HG03159 (cell line): ENCODE data around the gene AIF1L.
"Not testable (repeated sequence)": the region's sequence is repeated elsewhere in the genome, so short reads cannot be mapped to it uniquely, and the experiment has no call there.

Experiments used
- ATAC-seq: cut with Tn5 transposase; IDR thresholded peaks from one replicate; pipeline ENCODE4 v1.9.1; 2021; ENCODE audit warnings: mild to moderate bottlenecking, moderate library complexity; ENCODE audit not compliant: unreplicated experiment

The AIF1L gene

DNA sequence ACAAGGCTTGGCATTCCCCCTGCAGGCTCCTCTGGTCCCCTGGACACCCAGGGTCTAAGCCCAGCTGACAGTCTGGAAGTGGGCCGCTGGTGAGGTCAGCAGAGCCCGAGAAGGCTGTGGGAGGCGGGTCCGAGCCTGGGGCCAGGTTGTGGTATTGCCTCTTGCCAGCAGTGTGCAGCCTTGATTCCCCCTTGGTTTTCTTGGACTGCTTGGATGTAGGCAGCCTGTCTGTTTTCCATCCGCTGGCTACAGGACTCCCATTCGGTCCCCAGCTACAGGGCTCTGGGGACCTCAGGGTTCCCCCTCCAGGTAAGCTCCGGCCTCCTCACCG, 1.6 kb downstream of the AIF1L start:
- no peak for ATAC-seq

DNA sequence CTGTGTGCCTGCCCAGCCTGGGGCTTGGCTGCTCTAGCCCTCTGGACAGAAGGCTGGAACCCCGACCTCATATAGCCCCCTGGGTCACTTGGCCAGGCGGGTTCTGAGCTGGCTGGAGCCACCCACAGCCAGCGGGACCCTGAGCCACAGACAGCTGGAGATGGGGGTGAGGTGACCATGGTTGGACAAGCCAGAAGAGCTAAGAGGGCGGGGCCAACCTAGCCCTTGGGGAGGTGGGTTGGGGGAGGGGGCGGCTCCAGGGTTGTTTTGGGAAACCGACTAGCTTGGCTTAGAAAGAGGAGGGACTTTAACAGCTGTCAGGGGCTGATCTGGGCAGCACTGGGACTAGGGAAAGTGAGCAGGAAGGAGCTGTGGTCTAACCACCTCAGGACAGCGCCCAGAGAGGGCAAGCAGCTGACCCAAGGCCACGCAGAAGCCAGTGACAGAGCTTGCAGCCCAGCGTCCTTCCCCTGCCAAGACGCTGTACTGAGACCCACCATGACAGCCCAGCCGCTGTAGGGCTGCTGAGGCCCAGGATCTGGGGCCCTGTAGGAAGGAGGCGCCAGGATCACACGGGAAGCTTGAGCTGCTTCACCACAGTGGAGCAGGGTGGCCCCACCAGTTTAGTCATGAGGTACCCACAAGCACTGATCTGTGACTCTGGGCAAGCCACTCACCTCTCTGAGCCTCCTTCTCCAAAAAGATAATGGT, 2.2 kb downstream of the AIF1L start:
- no peak for ATAC-seq

DNA sequence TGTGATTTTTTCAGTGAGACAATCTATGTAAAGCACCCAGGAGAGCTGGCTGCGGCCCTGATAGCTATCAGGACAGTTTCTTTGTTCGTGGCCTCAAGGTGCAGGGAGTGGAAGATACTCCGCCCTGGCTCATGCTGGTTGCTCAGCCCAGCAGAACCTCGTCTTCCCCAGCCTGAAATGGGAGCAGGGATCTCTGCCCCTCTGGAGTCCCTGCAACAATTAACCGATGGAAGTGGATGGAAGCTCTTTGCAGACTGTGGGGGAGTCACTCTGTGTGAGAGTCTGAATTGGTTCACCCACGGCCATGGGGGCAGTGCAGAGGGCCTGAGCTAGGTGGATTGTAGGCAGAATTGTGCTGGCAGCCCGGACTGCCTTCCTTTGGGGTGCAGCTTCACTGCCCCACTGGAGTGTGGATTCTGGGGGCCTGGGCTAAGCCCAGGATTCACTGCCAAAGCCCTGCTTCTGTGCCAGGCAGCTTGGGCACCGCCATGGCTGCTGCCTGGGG, 2.8 kb downstream of the AIF1L start:
- no peak for ATAC-seq

DNA sequence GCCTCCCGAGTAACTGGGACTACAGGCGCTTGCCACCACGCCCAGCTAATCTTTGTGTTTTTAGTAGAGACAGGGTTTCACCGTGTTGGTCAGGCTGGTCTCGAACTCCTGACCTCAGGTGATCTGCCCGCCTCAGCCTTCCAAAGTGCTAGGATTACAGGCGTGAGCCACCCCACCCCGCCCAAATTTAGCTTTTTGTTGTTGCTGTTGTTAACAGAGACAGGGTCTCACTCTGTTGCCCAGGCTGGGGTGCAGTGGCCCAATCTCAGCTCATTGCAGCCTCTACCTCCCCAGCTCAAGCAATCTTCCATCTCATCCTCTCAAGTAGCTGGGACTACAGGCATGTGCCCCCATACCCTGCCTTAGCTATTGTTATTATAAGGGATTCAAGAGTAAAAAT, 3.5 kb downstream of the AIF1L start:
- ATAC-seq, result not testable (repeated sequence)

DNA sequence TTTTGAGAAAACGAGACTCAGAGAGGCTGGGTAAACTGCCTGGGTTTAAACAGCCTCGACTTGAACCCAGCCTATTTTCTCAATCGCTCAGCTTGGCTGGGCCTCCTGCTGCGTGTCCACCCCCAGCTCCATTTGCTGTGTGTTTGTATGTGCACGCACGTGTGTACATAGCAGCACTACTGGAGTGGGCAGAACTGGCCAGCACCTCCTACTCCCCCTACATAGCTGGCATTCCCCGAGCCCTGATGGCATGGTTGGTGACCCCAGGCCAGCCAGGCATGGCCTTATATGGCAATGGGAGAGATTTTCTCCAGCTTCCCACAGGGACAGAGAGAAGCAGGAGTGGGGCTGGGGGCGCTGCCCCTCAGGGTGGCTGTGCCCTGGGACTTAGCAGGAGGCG, 4.1 kb downstream of the AIF1L start:
- ATAC-seq, result no peak

DNA sequence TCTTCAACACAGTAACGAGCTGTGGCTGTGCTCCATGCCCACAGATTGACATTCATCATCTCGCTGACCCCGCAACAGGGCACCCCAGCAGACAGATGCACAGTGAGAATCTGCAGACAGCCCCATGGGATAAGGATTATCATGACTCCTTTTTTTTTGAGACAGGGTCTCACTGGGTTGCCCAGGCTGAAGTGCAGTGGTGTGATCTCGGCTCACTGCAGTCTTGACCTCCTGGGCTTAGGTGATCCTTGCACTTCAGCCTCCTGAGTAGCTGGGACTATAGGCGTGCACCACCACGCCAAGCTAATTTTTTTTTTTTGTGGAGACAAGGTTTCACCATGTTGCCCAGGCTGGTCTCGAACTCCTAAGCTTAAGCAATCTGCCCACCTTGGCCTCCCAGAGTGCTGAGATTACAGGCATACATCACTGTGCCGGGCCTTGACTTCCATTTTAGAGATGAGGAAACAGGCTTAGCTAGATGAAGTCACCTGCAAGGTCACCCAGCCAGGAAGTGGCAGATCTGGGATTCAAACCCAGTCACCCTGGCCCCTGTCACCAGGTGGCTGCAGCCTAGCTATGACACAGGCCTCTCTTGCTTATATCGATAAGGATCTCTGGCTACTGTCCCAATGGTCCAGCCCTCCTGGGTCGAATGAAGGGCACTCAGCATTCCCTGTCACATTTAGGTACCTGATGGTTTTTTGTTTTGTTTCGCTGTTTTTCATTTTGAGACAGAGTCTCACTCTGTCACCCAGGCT, 5.1 kb downstream of the AIF1L start:
- ATAC-seq, result no peak

DNA sequence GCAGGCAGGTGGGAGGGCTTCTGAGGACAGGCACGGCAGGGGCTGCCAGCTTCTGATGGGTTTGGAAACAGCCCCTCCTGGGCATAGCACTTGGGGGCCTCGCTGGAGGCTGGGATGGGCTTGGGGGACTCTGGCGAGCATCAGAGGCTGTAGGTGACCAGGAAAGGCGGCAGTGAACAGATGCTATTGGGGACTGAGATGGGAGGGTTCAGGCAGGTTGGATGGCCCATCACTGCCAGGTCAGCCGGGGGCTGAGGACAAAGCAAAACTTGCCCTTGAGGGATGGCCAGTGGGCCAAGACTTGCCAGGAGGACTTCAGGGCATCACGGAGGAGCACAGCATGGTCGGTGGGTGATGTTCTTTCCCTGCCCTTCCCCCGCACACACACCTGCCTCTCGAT, 6.7 kb downstream of the AIF1L start:
- no peak for ATAC-seq

DNA sequence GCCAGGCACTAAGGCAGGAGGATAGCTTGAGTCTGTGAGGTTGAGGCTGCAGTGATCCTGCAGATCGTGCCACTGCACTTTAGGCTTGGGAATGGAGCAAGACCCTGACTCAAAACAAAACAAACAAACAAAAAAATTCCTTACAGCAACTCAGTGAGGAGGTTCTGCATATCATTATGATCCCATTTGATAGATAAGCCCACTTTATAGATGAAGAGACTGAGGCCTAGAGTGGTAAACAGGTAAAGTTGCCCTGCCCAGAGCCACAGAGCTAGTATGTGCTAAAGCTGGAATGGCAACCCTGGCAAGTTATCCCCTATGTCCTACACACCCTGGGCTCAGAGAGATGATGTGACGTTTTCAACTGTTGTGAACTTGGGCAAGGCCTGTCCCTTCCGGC, 7.2 kb downstream of the AIF1L start:
- ATAC-seq, result no peak

DNA sequence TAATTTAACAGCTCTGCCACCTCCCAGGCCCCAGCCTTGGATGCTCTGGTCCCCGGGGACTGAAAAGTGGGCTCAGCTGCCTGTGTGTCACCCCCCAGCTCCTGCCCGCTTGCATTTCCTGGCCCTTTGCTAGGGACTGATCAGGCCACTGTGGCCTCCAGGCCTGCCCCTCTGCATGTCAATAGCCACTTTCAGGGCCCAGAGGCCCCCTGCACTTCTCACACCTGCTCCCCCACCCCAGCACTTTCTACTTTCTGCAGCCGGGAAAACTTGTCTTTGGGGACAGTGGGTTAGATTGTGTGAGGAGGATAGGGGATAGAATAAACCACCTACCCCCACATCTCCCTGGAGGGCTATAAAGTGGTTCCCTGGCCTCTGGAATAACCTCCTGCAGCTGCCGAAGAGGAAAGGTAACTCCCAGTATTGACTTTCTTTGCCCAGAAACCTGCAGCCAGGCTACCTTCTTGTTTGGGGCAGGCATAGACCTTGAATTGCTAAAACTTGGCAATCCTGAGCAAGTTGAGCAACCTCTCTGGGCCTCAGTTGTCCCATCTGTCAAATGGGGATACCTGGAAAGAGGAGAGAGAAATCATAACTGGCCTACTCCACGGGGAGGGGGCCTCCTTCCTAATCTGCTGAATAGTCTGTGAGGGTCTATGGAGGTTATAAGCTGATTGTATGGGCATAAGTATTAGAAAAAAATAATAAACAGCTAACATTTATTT, 7.8 kb downstream of the AIF1L start:
- ATAC-seq, result no peak

DNA sequence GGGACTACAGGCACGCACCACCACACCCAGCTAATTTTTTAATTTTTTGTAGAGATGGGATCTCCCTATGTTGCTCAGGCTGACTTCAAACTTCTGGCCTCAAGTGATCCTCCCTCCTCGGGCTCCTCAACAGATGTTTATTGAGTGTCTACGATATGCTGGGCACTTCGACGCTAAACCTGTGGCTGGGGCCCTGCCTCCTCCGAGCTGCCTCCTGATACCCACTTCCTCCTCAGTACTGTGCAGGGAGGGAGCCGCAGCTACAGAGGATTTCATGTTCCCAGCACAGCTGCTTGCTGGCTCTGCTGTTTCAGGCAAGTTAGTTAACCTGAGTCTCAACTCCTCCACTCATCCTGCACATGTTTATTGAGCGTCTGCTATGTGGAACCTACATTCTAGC, 9.6 kb downstream of the AIF1L start:
- no peak for ATAC-seq

DNA sequence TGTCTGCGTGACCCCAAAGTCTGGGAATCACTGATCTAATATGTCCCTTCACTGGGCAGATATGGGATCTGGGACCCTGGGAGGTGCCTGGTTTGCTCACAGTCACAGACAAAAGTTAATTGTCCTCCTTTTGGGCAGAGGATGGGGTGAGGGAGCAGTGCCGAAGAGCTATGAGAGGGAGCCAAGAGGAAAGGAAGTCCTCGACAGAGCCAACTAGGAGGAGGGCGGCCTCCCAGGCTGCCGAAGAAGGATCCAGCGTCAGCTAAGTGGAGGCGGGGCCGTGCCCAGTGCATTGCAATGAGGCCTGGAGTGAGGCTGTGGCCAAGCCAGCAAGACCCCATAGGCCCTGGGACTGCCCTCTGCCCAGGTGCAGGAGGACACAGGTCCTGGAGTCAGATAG, 11.4 kb downstream of the AIF1L start:
- ATAC-seq, result no peak

DNA sequence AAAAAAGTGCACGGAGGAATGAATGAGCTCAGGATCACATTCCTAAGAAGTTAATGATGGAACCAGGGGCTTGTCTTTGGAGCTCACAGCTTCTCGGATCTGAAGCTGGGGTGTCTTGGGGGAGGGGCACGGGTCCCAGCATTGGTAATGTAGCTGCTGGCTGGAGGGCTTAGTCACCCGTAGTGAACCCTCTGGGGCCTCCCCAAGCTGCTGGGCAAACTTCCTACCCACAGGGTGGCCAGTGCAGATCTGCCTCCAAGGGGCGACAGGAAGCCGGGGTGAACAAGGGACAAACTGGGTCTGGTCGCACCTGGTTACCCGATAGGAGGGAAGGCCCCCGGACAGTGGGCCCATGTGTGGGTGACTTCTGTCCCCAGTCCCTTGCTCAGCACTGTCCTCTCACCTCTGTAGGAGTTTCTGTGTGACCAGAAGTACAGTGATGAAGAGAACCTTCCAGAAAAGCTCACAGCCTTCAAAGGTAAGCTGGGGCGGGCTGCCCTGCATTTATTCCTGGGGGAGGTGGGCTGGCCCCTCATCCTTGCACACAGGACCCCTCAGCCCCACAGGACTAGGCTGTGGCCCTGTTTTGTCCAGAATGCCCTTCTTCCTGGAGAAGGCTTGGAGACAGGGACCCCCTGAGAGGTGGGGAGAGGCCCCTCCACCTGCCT, 15.0 kb downstream of the AIF1L start:
- ATAC-seq, result no peak

DNA sequence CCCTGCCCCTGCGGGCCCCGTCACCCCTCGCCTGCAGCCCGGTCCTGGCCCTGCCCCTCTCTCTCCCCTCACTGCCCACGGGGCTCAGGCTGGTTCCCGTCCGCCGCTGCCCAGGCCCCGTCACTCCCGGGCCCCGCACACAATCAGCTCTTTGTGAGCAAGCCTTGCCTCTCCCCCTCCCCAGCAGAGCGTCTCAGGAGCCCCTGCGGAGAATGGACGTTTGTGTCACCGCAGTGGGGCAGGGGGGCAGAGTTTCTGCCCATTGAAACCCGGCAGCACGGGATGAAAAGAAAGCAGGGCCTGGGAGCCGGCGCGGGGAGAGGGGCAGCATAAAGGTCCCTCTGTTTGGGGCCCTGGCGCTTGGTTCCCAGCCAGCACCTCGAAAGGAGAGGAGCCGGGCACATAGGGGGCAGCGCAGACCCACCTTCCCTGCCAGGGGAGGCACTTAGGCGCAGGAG, 15.6 kb downstream of the AIF1L start:
- no peak for ATAC-seq

DNA sequence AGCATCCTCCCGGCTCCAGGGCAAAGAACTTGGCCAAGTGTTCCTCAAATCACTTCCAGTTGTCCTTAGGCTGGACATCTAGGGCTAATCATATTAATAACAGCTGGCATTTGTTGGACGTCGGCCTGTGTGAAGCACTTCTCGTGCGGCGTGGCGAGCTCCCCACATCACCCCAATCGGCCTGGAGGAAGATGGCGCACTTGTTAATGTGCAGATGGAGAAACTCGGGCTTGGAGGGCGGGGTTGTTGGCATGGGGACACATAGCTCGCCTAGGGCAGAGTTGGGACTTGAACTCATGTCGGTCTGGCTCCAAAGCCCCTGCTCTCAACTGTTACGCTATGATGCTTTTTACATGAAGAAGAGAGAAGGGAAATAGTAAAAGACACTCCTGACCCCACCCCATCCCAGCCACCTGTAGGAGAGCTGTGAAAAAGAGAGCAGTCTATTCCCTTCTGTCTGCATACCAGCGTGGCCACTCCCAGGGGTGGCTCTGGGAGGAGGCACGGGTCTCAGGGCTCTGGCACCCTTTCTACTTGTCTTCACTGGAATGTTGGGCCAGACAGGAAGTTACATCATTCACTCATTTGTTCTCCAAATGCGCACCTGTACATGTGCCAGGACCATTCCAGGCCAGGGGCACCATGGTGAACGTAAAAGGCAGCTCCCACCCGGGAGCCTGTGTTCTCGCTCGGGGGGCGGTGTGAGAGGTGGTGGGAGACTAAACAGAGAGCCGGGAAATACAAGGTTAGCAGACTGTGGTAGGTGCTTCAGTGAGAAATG, 16.2 kb downstream of the AIF1L start:
- no peak for ATAC-seq

DNA sequence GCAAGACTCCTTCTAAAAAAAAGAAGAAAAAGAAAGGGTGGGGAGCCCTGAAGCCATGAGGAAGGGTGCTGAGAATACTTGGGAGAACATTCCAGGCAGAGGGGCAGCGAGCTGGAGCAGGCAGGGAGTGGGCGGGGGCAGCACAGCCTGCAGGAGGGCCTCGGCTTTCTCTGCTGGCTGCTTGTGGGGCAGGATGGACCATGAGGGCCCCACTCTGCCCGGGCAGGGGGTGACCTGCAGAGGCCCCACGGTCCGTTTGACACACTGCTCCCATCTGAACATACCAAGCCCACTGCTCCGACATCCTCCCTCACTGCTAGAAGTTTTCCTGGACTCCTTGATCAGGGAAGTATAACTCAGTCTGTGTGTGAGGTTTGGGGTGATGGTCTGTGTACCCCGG, 17.3 kb downstream of the AIF1L start:
- no peak for ATAC-seq

DNA sequence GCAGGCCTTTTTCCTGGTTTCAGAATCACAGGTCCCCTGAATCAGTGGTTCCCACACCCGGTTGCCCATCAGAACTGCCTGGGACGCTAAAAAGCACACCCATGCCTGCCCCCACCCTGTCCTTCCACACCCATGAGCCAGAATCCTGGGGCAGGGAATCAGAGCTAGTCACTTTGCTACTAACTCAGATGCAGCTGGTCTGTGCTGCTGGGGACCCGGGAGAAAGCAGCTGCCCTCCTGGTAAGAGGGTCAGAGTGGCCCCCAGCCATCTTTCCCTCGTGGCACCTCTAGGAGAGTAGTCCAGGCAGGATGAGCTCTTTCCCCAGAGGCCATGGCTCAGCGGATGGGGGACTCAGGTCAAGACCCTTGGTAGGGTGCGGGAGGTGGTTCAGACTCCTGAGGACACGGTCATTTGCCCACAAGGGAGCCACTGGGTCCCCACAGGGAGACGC, 17.8 kb downstream of the AIF1L start:
- no peak for ATAC-seq

DNA sequence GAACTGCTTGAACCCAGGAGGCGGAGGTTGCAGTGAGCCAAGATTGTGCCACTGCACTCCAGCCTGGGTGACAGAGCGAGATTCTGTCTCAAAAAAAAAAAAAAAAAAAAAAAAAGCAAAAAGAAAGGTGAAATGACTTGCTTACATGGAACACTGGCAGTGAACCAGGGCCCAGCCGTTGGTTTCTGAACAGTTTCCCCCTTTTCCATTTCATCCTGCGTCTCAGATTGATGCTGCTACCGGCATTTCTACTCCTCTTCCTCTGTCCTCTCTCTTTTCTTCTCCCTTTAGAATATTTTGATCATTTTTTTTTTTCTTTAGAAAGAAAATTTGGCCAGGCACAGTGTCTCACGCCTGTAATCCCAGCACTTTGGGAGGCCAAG, 19.0 kb downstream of the AIF1L start:
- not testable (repeated sequence) for ATAC-seq

DNA sequence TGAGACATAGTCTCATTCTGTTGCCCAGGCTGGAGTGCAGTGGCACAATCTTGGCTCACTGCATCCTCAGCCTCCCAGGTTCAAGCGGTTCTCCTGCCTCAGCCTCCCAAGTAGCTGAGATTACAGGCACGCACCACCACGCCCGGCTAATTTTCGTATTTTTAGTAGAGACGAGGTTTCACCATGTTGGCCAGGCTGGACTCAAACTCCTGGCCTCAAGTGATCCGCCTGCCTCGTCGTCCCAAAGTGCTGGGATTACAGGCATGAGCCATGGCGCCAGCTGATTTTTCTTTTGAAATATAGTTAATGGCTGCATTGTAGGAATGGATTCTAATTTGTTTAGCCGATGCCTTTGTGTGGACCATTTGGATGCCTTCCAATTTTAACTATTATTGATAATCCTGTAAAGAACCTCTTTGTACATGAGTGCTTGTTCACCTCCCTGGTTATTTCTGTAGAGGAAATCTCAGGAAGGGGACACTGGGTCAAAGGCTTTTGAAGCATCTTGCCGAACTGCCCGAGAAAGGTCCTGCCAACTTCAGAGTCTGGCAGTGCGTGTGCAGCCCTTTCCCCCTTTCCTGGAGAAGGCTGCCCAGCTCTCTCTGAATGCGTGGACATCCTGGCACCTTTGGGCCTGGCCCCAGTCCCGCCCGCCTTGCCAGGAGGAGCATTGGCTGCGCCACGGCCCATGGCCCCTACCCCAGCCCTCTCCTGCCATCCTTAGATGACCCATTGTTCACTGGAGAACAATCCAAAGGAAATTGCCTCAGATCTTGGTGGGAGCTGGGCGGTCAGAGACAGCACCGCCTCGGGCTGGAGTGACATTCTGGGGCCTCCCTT, 20.2 kb downstream of the AIF1L start:
- ATAC-seq, result no peak

DNA sequence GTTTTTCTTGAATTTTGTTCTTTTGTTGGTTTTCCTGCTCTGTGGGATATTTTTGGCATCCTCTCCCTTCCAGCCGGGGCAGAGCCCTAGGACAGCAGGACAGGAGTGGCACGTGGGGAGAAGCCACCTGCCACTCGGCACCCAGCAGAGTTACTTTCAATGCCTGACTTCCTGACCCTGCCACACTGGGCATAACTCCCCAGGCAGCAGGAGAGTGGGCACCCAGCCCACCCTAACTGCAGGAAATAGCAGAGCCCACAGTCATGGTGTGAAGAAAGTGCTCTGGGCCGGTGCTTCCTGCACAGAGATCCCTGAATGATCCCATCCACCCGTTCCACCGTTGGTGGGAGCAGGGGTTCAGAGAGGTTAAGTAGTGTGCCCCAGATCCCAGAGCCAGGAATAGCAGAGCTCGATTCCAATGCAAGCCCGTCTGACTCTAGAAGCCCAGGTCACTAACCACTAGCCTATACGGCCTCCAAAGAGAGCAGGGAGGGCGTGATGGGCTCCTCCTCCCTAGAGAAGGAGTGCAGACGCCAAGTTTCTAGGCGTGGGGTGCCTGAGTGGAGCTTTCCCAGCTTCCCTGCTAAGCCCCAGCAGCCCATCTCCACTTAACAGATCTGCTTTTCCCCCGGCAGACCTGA, 20.9 kb downstream of the AIF1L start:
- ATAC-seq, result no peak
